Measurements from ENCODE around the gene CTTNBP2NL.

The CTTNBP2NL gene

GRCh38 chr1:112493351-112493750 is 97.3 kb downstream of the CTTNBP2NL start:
- Mint-ChIP-seq H3K27ac (no peak overlapping the region), H3K9me3 (no peaks in the 10 kb centered on the region), H3K27me3 (ENCODE audit: low read depth) (peaks cover 35% of the 10 kb centered on the region), H3K4me1 (no peaks in the 10 kb centered on the region), H3K4me3 (no peak overlapping the region), H3K36me3 (ENCODE audit: low read depth) (no peaks in the 10 kb centered on the region)
- no peak for TF ChIP-seq CTCF (IDR thresholded peaks at IDR 0.05; ENCODE audit: unreplicated experiment in 3 of 3)

- peaks cover 57% of the 10 kb centered on the region for H3K27me3 Mint-ChIP-seq (ENCODE audit: low read depth)
- TF ChIP-seq CTCF (IDR thresholded peaks at IDR 0.05; ENCODE audit: unreplicated experiment in 3 of 3), result no peak
- H3K36me3 Mint-ChIP-seq (ENCODE audit: low read depth), result no peaks in the 10 kb centered on the region
- no peak overlapping the region for H3K27ac Mint-ChIP-seq
- H3K4me3 Mint-ChIP-seq, result no peak overlapping the region
- no peaks in the 10 kb centered on the region for H3K9me3 Mint-ChIP-seq
- no peaks in the 10 kb centered on the region for H3K4me1 Mint-ChIP-seq
These were observed 100.3 kb downstream of the CTTNBP2NL start for GRCh38 chr1:112496290-112496689.

- Mint-ChIP-seq H3K9me3 (no peaks in the 10 kb centered on the region), H3K4me1 (peaks cover 37% of the 10 kb centered on the region), H3K27me3 (ENCODE audit: low read depth) (peaks cover 85% of the 10 kb centered on the region), H3K27ac (peak overlapping the region; percentile 52 to 99 (median 97)), H3K4me3 (peak overlapping the region; percentile 74 to 81 (median 77)), H3K36me3 (ENCODE audit: low read depth) (no peaks in the 10 kb centered on the region)
- peak; percentile 64 to 68 (median 64) for TF ChIP-seq CTCF (IDR thresholded peaks at IDR 0.05; ENCODE audit: unreplicated experiment in 3 of 3)
These were observed 106.0 kb downstream of the CTTNBP2NL start for GRCh38 chr1:112501810-112502641.

GRCh38 chr1:112502826-112503225 is 106.8 kb downstream of the CTTNBP2NL start:
- Mint-ChIP-seq H3K4me3 (peak overlapping the region; percentile 74 to 81 (median 77)), H3K9me3 (no peaks in the 10 kb centered on the region), H3K36me3 (ENCODE audit: low read depth) (no peaks in the 10 kb centered on the region)

GRCh38 chr1:112504001-112504660 is 108.1 kb downstream of the CTTNBP2NL start:
- Mint-ChIP-seq H3K4me3 (peak overlapping the region; percentile 67 to 79 (median 73)), H3K36me3 (ENCODE audit: low read depth) (no peaks in the 10 kb centered on the region), H3K27ac (peak overlapping the region; percentile 90 to 99 (median 97)), H3K9me3 (no peaks in the 10 kb centered on the region), H3K4me1 (peaks cover 40% of the 10 kb centered on the region), H3K27me3 (ENCODE audit: low read depth) (peaks cover 81% of the 10 kb centered on the region)
- no peak for TF ChIP-seq CTCF (IDR thresholded peaks at IDR 0.05; ENCODE audit: unreplicated experiment in 3 of 3)

More at GRCh38 chr1:112502826-112503225, 106.8 kb downstream of the CTTNBP2NL start:
- H3K27ac Mint-ChIP-seq, result peak overlapping the region; percentile 52 to 99 (median 97)
- peaks cover 85% of the 10 kb centered on the region for H3K27me3 Mint-ChIP-seq (ENCODE audit: low read depth)
- H3K4me1 Mint-ChIP-seq, result peaks cover 40% of the 10 kb centered on the region
- no peak for TF ChIP-seq CTCF (IDR thresholded peaks at IDR 0.05; ENCODE audit: unreplicated experiment in 3 of 3)

Measured in nephron (organoid).